ENCODE results near the gene TRIM4. TPM values are rescaled to one million over a fixed set of nuclear protein-coding genes. Genes with fewer than 3 reads are reported as not detected.

The TRIM4 gene
- total and polyA plus RNA-seq, 2 experiments from 2014 or later, result 5.5 to 13.7 TPM

DNA sequence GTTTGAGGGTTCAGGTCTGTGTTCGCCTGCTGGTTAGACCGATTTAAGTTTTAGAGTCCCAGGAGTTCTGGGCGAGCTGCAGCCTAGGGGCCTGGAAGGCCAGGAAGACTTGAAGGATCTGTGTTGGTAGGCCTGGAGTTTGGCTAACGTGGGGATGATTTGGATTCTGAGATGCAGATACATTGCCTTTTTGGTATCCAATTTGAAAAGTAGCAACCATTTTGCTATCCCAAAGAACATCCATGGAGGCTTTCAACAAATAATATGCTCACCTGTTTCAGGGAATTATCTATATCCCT, 433 bp upstream of the TRIM4 start:
- H3K27me3 ChIP-seq (ENCODE audit: insufficient read depth), result no peaks in the 10 kb centered on the region
- H3F3A ChIP-seq (replicated peaks; ENCODE audit: low read depth), result no peaks in the 10 kb centered on the region
- peak overlapping the region; percentile 88 for H2AFZ ChIP-seq
- TF ChIP-seq, protein P1, sequence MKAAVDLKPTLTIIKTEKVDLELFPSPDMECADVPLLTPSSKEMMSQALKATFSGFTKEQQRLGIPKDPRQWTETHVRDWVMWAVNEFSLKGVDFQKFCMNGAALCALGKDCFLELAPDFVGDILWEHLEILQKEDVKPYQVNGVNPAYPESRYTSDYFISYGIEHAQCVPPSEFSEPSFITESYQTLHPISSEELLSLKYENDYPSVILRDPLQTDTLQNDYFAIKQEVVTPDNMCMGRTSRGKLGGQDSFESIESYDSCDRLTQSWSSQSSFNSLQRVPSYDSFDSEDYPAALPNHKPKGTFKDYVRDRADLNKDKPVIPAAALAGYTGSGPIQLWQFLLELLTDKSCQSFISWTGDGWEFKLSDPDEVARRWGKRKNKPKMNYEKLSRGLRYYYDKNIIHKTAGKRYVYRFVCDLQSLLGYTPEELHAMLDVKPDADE (IDR thresholded peaks at IDR 0.05), result no peak
- TF ChIP-seq NANOG (IDR thresholded peaks at IDR 0.05; ENCODE audit: borderline replicate concordance), result no peak
- TF ChIP-seq CREB1 (CRISPR knock-in tag; IDR thresholded peaks at IDR 0.05; ENCODE audit: low read depth), result no peak
- no peak for TF ChIP-seq JUNB (IDR thresholded peaks at IDR 0.05; ENCODE audit: unreplicated experiment)
- TF ChIP-seq, protein P2, sequence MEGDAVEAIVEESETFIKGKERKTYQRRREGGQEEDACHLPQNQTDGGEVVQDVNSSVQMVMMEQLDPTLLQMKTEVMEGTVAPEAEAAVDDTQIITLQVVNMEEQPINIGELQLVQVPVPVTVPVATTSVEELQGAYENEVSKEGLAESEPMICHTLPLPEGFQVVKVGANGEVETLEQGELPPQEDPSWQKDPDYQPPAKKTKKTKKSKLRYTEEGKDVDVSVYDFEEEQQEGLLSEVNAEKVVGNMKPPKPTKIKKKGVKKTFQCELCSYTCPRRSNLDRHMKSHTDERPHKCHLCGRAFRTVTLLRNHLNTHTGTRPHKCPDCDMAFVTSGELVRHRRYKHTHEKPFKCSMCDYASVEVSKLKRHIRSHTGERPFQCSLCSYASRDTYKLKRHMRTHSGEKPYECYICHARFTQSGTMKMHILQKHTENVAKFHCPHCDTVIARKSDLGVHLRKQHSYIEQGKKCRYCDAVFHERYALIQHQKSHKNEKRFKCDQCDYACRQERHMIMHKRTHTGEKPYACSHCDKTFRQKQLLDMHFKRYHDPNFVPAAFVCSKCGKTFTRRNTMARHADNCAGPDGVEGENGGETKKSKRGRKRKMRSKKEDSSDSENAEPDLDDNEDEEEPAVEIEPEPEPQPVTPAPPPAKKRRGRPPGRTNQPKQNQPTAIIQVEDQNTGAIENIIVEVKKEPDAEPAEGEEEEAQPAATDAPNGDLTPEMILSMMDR (conservative IDR thresholded peaks at IDR 0.05; ENCODE audit: low read depth in 2 of 2), result no peak
- no peak for TF ChIP-seq POLR2AphosphoS5 (IDR thresholded peaks at IDR 0.05; ENCODE audit: low read depth)
- TF ChIP-seq, protein P3, sequence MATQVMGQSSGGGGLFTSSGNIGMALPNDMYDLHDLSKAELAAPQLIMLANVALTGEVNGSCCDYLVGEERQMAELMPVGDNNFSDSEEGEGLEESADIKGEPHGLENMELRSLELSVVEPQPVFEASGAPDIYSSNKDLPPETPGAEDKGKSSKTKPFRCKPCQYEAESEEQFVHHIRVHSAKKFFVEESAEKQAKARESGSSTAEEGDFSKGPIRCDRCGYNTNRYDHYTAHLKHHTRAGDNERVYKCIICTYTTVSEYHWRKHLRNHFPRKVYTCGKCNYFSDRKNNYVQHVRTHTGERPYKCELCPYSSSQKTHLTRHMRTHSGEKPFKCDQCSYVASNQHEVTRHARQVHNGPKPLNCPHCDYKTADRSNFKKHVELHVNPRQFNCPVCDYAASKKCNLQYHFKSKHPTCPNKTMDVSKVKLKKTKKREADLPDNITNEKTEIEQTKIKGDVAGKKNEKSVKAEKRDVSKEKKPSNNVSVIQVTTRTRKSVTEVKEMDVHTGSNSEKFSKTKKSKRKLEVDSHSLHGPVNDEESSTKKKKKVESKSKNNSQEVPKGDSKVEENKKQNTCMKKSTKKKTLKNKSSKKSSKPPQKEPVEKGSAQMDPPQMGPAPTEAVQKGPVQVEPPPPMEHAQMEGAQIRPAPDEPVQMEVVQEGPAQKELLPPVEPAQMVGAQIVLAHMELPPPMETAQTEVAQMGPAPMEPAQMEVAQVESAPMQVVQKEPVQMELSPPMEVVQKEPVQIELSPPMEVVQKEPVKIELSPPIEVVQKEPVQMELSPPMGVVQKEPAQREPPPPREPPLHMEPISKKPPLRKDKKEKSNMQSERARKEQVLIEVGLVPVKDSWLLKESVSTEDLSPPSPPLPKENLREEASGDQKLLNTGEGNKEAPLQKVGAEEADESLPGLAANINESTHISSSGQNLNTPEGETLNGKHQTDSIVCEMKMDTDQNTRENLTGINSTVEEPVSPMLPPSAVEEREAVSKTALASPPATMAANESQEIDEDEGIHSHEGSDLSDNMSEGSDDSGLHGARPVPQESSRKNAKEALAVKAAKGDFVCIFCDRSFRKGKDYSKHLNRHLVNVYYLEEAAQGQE (IDR thresholded peaks at IDR 0.05; ENCODE audit: unreplicated experiment), result no peak
- DNase-seq (ENCODE audit: low spot score) (no peak), ATAC-seq (no peak)
- H3K27me3 Mint-ChIP-seq (ENCODE audit: insufficient read depth, low read depth, poor library complexity), result peaks cover 8% of the 10 kb centered on the region
- H3K9me2 ChIP-seq (ENCODE audit: insufficient read depth), result peaks cover 5% of the 10 kb centered on the region; the same call in 1 of the 2 replicates
- peak overlapping the region; percentile 81 for H3K4me2 ChIP-seq
- no peaks in the 10 kb centered on the region; the same call in 1 of the 2 replicates for H4K20me1 ChIP-seq (replicated peaks; ENCODE audit: insufficient read depth)
- peak overlapping the region; percentile 76 for H3K4me3 Mint-ChIP-seq
- peaks cover 25% of the 10 kb centered on the region for H3K79me2 ChIP-seq (replicated peaks; ENCODE audit: insufficient read depth)
- no peaks in the 10 kb centered on the region for H3K36me3 ChIP-seq (ENCODE audit: insufficient read depth)
- peaks cover 48% of the 10 kb centered on the region for H3K36me3 Mint-ChIP-seq (ENCODE audit: low read depth)
- H3K9me3 Mint-ChIP-seq, result peaks cover 36% of the 10 kb centered on the region
- peak overlapping the region; percentile 23; the same call in 1 of the 2 replicates for H3K27ac Mint-ChIP-seq
- H3K4me1 ChIP-seq (ENCODE audit: insufficient read depth), result no peaks in the 10 kb centered on the region
- peak overlapping the region; percentile 74 for H3K27ac ChIP-seq (ENCODE audit: low read depth)
- H3K4me1 Mint-ChIP-seq, result no peaks in the 10 kb centered on the region
- peak overlapping the region; percentile 68 for H3K4me3 ChIP-seq

DNA sequence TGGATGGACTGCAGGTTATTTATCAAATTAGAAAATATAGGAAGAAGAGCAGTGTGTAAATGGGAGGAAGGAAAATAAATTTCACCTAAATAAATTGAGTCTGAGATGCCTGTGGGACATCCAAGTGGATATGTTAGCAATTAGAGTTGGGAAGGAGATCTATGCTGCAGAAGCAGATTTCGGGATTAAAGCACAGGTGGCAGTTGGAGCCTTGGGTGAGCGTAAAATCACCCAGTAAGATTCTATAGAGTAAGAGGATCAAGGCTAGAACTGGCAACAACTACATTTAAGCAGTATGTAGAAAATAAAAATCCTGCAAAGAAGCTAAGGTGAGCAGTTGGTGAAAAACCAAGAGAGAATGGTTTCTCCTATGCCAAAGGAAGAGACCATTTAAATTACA, 8.4 kb downstream of the TRIM4 start:
- no peak for DNase-seq (ENCODE audit: low spot score)
- Mint-ChIP-seq H3K9me3 (peaks cover 7% of the 10 kb centered on the region; the same call in 2 of the 3 replicates), H3K4me3 (no peak overlapping the region), H3K36me3 (ENCODE audit: low read depth) (peaks cover 17% of the 10 kb centered on the region), H3K27me3 (ENCODE audit: insufficient read depth, low read depth, poor library complexity) (peaks cover 3% of the 10 kb centered on the region), H3K4me1 (no peaks in the 10 kb centered on the region), H3K27ac (no peak overlapping the region)
- ATAC-seq, result no peak
- Histone ChIP-seq H3F3A (replicated peaks; ENCODE audit: low read depth) (no peaks in the 10 kb centered on the region), H3K27me3 (ENCODE audit: insufficient read depth) (no peaks in the 10 kb centered on the region), H2AFZ (no peak overlapping the region), H3K36me3 (ENCODE audit: insufficient read depth) (no peaks in the 10 kb centered on the region), H4K20me1 (replicated peaks; ENCODE audit: insufficient read depth) (no peaks in the 10 kb centered on the region), H3K4me2 (no peak overlapping the region), H3K79me2 (replicated peaks; ENCODE audit: insufficient read depth) (peaks cover 9% of the 10 kb centered on the region), H3K9me2 (ENCODE audit: insufficient read depth) (no peaks in the 10 kb centered on the region), H3K27ac (ENCODE audit: low read depth) (no peak overlapping the region), H3K4me3 (no peak overlapping the region), H3K4me1 (ENCODE audit: insufficient read depth) (no peaks in the 10 kb centered on the region)
- TF ChIP-seq NANOG (IDR thresholded peaks at IDR 0.05; ENCODE audit: borderline replicate concordance), result no peak
- TF ChIP-seq JUNB (IDR thresholded peaks at IDR 0.05; ENCODE audit: unreplicated experiment), result no peak
- no peak for TF ChIP-seq EZH2phosphoT487 (IDR thresholded peaks at IDR 0.05; ENCODE audit: unreplicated experiment)
- TF ChIP-seq, protein P4, sequence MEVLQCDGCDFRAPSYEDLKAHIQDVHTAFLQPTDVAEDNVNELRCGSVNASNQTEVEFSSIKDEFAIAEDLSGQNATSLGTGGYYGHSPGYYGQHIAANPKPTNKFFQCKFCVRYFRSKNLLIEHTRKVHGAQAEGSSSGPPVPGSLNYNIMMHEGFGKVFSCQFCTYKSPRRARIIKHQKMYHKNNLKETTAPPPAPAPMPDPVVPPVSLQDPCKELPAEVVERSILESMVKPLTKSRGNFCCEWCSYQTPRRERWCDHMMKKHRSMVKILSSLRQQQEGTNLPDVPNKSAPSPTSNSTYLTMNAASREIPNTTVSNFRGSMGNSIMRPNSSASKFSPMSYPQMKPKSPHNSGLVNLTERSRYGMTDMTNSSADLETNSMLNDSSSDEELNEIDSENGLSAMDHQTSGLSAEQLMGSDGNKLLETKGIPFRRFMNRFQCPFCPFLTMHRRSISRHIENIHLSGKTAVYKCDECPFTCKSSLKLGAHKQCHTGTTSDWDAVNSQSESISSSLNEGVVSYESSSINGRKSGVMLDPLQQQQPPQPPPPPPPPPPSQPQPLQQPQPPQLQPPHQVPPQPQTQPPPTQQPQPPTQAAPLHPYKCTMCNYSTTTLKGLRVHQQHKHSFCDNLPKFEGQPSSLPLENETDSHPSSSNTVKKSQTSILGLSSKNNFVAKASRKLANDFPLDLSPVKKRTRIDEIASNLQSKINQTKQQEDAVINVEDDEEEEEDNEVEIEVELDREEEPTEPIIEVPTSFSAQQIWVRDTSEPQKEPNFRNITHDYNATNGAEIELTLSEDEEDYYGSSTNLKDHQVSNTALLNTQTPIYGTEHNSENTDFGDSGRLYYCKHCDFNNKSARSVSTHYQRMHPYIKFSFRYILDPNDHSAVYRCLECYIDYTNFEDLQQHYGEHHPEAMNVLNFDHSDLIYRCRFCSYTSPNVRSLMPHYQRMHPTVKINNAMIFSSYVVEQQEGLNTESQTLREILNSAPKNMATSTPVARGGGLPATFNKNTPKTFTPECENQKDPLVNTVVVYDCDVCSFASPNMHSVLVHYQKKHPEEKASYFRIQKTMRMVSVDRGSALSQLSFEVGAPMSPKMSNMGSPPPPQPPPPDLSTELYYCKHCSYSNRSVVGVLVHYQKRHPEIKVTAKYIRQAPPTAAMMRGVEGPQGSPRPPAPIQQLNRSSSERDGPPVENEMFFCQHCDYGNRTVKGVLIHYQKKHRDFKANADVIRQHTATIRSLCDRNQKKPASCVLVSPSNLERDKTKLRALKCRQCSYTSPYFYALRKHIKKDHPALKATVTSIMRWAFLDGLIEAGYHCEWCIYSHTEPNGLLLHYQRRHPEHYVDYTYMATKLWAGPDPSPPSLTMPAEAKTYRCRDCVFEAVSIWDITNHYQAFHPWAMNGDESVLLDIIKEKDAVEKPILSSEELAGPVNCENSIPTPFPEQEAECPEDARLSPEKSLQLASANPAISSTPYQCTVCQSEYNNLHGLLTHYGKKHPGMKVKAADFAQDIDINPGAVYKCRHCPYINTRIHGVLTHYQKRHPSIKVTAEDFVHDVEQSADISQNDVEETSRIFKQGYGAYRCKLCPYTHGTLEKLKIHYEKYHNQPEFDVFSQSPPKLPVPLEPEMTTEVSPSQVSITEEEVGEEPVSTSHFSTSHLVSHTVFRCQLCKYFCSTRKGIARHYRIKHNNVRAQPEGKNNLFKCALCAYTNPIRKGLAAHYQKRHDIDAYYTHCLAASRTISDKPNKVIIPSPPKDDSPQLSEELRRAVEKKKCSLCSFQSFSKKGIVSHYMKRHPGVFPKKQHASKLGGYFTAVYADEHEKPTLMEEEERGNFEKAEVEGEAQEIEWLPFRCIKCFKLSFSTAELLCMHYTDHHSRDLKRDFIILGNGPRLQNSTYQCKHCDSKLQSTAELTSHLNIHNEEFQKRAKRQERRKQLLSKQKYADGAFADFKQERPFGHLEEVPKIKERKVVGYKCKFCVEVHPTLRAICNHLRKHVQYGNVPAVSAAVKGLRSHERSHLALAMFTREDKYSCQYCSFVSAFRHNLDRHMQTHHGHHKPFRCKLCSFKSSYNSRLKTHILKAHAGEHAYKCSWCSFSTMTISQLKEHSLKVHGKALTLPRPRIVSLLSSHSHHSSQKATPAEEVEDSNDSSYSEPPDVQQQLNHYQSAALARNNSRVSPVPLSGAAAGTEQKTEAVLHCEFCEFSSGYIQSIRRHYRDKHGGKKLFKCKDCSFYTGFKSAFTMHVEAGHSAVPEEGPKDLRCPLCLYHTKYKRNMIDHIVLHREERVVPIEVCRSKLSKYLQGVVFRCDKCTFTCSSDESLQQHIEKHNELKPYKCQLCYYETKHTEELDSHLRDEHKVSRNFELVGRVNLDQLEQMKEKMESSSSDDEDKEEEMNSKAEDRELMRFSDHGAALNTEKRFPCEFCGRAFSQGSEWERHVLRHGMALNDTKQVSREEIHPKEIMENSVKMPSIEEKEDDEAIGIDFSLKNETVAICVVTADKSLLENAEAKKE (CRISPR knock-in tag; IDR thresholded peaks at IDR 0.05), result no peak
